CD4-positive, CD25-positive, alpha-beta regulatory T cell (primary cell): ENCODE data around the gene NBEA. TPM values are rescaled to one million over a fixed set of nuclear protein-coding genes. Genes with fewer than 3 reads are reported as not detected.
A peak's percentile ranks its signal among the peaks of the same experiment; 100 is the strongest.

Experiments
- ATAC-seq, 2 donors: fragments of 150-1000 bp; cut with Tn5 transposase; one replicate each; pipeline ENCODE4 v1.10.0; 2021; ENCODE audit warnings: low read depth in 2 of 2, moderate number of reproducible peaks in 2 of 2, moderate library complexity in 1 of 2
- DNase-seq, 3 donors: peaks; one replicate each; pipeline versions ENCODE4 v3.0.0 to v3.0.0-alpha.2; 2012 to 2022; ENCODE audit warnings: mixed read lengths in 1 of 3
- H3K27ac ChIP-seq: one replicate; pipeline ENCODE4 v1.7.0; 2013; ENCODE audit warnings: mild to moderate bottlenecking, low read length; ENCODE audit not compliant: insufficient read depth, poor library complexity, severe bottlenecking
- H3K27me3 ChIP-seq: one replicate; pipeline ENCODE4 v1.7.0; 2013; ENCODE audit warnings: low read length; ENCODE audit not compliant: control insufficient read depth, insufficient read depth
- H3K36me3 ChIP-seq: one replicate; pipeline ENCODE4 v1.7.0; 2013; ENCODE audit warnings: mild to moderate bottlenecking, low read length, moderate library complexity; ENCODE audit not compliant: control insufficient read depth, insufficient read depth
- H3K4me1 ChIP-seq: 2 replicates; pipeline ENCODE4 v1.7.0; 2013; ENCODE audit warnings: mild to moderate bottlenecking, low read length; ENCODE audit not compliant: insufficient read depth, control insufficient read depth, poor library complexity, severe bottlenecking
- H3K4me3 ChIP-seq: one replicate; pipeline ENCODE4 v1.7.0; 2013; ENCODE audit warnings: low read depth, mild to moderate bottlenecking, low read length, moderate library complexity
- H3K9me3 ChIP-seq, 2 experiments: 1 replicate in 1 of 2; 2 replicates in 1 of 2; pipeline ENCODE4 v1.7.0; 2013; ENCODE audit warnings: low read length in 2 of 2, mild to moderate bottlenecking in 1 of 2, moderate library complexity in 1 of 2; ENCODE audit not compliant: control insufficient read depth in 2 of 2
- H3K27ac Mint-ChIP-seq, 3 donors: one replicate each; pipeline ENCODE4 v1.8.0; 2020 to 2022; ENCODE audit warnings: mild to moderate bottlenecking in 3 of 3, mixed read lengths in 3 of 3, moderate library complexity in 2 of 3
- H3K27me3 Mint-ChIP-seq: one replicate; pipeline ENCODE4 v1.8.0; 2022; ENCODE audit warnings: mild to moderate bottlenecking, mixed read lengths
- H3K36me3 Mint-ChIP-seq: one replicate; pipeline ENCODE4 v1.8.0; 2020; ENCODE audit warnings: mixed read lengths
- H3K4me1 Mint-ChIP-seq, 4 donors: one replicate each; pipeline ENCODE4 v1.8.0; 2020 to 2022; ENCODE audit warnings: mixed read lengths in 4 of 4, mild to moderate bottlenecking in 1 of 4
- H3K4me3 Mint-ChIP-seq, 4 donors: one replicate each; pipeline ENCODE4 v1.8.0; 2020 to 2022; ENCODE audit warnings: mild to moderate bottlenecking in 4 of 4, mixed read lengths in 4 of 4, moderate library complexity in 3 of 4
- H3K9me3 Mint-ChIP-seq, 7 donors: one replicate each; pipeline ENCODE4 v1.8.0; 2020 to 2022; ENCODE audit warnings: mixed read lengths in 7 of 7, mild to moderate bottlenecking in 3 of 7, moderate library complexity in 2 of 7
- polyA plus RNA-seq, 4 donors: library from polyadenylated mRNA; unstranded; fragments of 300-500 nt; fragmentation: Illumina TruSeq; gene quantifications; one replicate each; pipeline ENCODE4 v1.2.3, GENCODE V29; 2021
- total RNA-seq: library from RNA; stranded (reverse); gene quantifications from one replicate; pipeline ENCODE4 v1.2.3, GENCODE V29; 2022

NBEA gene
- total and polyA plus RNA-seq, 5 donors from 2014 or later, result 0.02 to 1.1 (median 0.30) TPM

GRCh38 chr13:35474496-35475211 lies 532.6 kb downstream of the NBEA start:
- Mint-ChIP-seq H3K9me3 (peaks cover 2 to 33% (median 9%) of the 10 kb centered on the region in 7 donors), H3K36me3 (no peaks in the 10 kb centered on the region), H3K4me3 (peak overlapping the region in 2 of 4 donors; percentile 60 to 68), H3K27ac (no peak overlapping the region), H3K4me1 (peaks cover 0 to 24% (median 7%) of the 10 kb centered on the region in 4 donors), H3K27me3 (peaks cover 71% of the 10 kb centered on the region)
- ATAC-seq (no peak), DNase-seq (no peak)
- Histone ChIP-seq H3K27ac (no peak overlapping the region), H3K9me3 (peaks cover 10% of the 10 kb centered on the region in 2 experiments), H3K4me3 (no peak overlapping the region), H3K4me1 (no peaks in the 10 kb centered on the region), H3K27me3 (peaks cover 31% of the 10 kb centered on the region), H3K36me3 (no peaks in the 10 kb centered on the region)

GRCh38 chr13:35475212-35475959 lies 533.3 kb downstream of the NBEA start:
- peaks cover 10% of the 10 kb centered on the region in 2 experiments for H3K9me3 ChIP-seq
- Mint-ChIP-seq H3K4me1 (peaks cover 0 to 24% (median 7%) of the 10 kb centered on the region in 4 donors), H3K4me3 (peak overlapping the region in 2 of 4 donors; percentile 60 to 68), H3K36me3 (no peaks in the 10 kb centered on the region), H3K27me3 (peaks cover 65% of the 10 kb centered on the region), H3K27ac (no peak overlapping the region), H3K9me3 (peaks cover 2 to 31% (median 7%) of the 10 kb centered on the region in 7 donors)
- H3K4me1 ChIP-seq, result no peaks in the 10 kb centered on the region
- H3K27me3 ChIP-seq, result peaks cover 32% of the 10 kb centered on the region
- no peaks in the 10 kb centered on the region for H3K36me3 ChIP-seq
- no peak overlapping the region for H3K27ac ChIP-seq
- no peak overlapping the region for H3K4me3 ChIP-seq
- peak in 1 of 3 donors; percentile 29 for DNase-seq
- no peak for ATAC-seq

DNA sequence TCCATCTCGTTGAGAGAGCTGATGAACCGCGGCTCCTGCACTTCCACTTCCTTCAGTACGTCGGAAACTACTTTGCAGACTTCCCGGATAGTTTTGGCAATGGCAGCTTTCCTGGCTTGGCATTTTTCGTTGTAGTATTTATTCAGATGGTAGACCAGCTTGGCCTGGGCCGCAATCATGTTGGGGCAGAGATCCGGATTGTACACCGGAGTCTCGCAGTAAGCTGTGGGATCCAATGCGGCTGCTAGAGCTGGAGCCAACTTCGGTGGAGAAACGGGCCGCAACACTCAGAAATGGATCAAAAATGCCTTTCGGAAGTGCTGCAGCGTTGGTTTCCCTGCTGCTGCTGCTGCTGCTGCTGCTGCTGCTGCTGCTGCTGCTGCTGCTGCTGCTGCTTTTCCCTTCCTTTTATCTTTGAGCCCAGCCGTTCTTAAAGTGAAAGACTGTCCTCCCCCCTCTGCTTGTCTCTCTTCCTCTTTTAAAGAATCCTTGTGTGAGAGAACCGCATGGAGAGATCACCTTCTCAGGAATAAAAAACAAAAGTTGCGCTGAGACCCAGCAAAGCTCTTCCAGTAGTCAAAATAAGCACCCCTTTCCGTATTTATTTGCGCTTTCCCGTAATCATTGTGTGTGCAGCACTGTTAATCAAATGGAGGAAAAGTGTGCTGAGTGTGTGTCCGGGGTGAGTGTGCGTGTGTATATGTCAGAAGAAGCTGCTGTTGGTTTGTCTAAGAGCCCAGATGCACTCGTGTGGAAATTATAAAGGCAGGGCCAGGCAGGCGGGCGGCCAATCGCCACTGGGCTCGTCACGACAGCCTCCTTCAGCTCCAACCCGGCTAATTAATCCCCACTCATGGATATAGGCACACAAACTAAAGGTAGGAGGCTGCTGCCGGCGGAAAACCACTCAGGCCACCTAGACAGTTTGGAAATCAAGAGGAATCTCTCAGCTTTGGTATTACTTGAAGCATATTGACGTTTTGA lies 534.2 kb downstream of the NBEA start, which contains the start of gene MAB21L1:
TSS of gene MAB21L1 (minus strand) at position 730 of the 984 bp plus-strand sequence. CDS start at position 179, 551 bp downstream.
- peak within 1 kb of the TSS in 1 of 3 donors; percentile 54 for H3K27ac Mint-ChIP-seq
- peaks cover 9 to 10% of the 10 kb centered on the region in 2 experiments for H3K9me3 ChIP-seq
- no peak within 1 kb of the TSS for H3K27ac ChIP-seq
- peaks cover 30% of the 10 kb centered on the region for H3K27me3 ChIP-seq
- peaks cover 59% of the 10 kb centered on the region for H3K27me3 Mint-ChIP-seq
- DNase-seq (peak in 1 of 3 donors; percentile 19), ATAC-seq (no peak)
- H3K4me1 ChIP-seq, result no peaks in the 10 kb centered on the region
- peak within 1 kb of the TSS in 3 of 4 donors; percentile 33 to 68 (median 60) for H3K4me3 Mint-ChIP-seq
- H3K9me3 Mint-ChIP-seq, result peaks cover 2 to 29% (median 6%) of the 10 kb centered on the region in 7 donors
- peaks cover 0 to 24% (median 7%) of the 10 kb centered on the region in 4 donors for H3K4me1 Mint-ChIP-seq
- H3K4me3 ChIP-seq, result no peak within 1 kb of the TSS
- no peaks in the 10 kb centered on the region for H3K36me3 Mint-ChIP-seq
- no peaks in the 10 kb centered on the region for H3K36me3 ChIP-seq

GRCh38 chr13:35477386-35477946 lies 535.4 kb downstream of the NBEA start:
- H3K27ac ChIP-seq, result no peak overlapping the region
- H3K4me3 Mint-ChIP-seq, result no peak overlapping the region
- H3K9me3 Mint-ChIP-seq, result peaks cover 2 to 23% (median 4%) of the 10 kb centered on the region in 7 donors
- peaks cover 22% of the 10 kb centered on the region for H3K27me3 ChIP-seq
- peaks cover 50% of the 10 kb centered on the region for H3K27me3 Mint-ChIP-seq
- H3K36me3 ChIP-seq, result no peaks in the 10 kb centered on the region
- ATAC-seq, result no peak
- H3K9me3 ChIP-seq, result peaks cover 0 to 4% of the 10 kb centered on the region in 2 experiments
- H3K4me1 ChIP-seq, result no peaks in the 10 kb centered on the region
- no peak overlapping the region for H3K27ac Mint-ChIP-seq
- H3K4me3 ChIP-seq, result no peak overlapping the region
- peaks cover 0 to 24% (median 7%) of the 10 kb centered on the region in 4 donors for H3K4me1 Mint-ChIP-seq
- no peak for DNase-seq
- H3K36me3 Mint-ChIP-seq, result no peaks in the 10 kb centered on the region

- Histone ChIP-seq H3K4me3 (no peak overlapping the region), H3K27me3 (peaks cover 22% of the 10 kb centered on the region), H3K4me1 (no peaks in the 10 kb centered on the region), H3K9me3 (peaks cover 0 to 4% of the 10 kb centered on the region in 2 experiments), H3K27ac (no peak overlapping the region), H3K36me3 (no peaks in the 10 kb centered on the region)
- Mint-ChIP-seq H3K4me3 (peak overlapping the region in 1 of 4 donors; percentile 38), H3K27me3 (peaks cover 49% of the 10 kb centered on the region), H3K4me1 (peaks cover 0 to 24% (median 7%) of the 10 kb centered on the region in 4 donors), H3K36me3 (no peaks in the 10 kb centered on the region), H3K9me3 (peaks cover 2 to 23% (median 4%) of the 10 kb centered on the region in 7 donors), H3K27ac (no peak overlapping the region)
- DNase-seq (no peak), ATAC-seq (no peak)
Measured at GRCh38 chr13:35478271-35479037, 536.4 kb downstream of the NBEA start.

DNA sequence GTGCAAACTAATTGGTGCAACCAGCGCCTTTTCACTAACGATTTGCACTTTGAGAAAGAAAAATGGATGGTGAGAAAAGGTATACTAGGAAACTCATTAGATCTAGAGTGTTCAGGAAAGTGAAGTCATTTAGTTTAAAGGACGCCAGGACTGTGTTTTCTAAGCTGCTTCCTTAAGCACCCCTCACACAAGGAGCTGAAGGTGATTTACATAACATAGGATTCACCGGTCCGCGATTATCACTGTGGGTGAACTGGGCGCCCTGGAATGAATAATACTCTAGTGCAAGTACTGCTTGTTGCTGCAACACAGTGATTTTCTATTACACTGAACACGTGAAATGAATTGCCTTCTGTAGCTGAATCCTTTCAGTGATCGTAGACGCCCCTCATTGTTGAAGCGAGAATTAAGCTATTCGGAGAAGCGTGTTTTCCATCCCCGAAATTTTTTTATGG lies 537.0 kb downstream of the NBEA start:
- no peaks in the 10 kb centered on the region for H3K36me3 ChIP-seq

More for the DNA sequence above, 537.0 kb downstream of the NBEA start:
- peaks cover 2 to 23% (median 4%) of the 10 kb centered on the region in 7 donors for H3K9me3 Mint-ChIP-seq
- Histone ChIP-seq H3K27ac (no peak overlapping the region), H3K27me3 (peaks cover 22% of the 10 kb centered on the region), H3K9me3 (peaks cover 0 to 4% of the 10 kb centered on the region in 2 experiments), H3K4me1 (no peaks in the 10 kb centered on the region), H3K4me3 (no peak overlapping the region)
- no peak overlapping the region for H3K27ac Mint-ChIP-seq
- peaks cover 49% of the 10 kb centered on the region for H3K27me3 Mint-ChIP-seq
- ATAC-seq, result no peak
- H3K4me1 Mint-ChIP-seq, result peaks cover 0 to 24% (median 7%) of the 10 kb centered on the region in 4 donors
- H3K4me3 Mint-ChIP-seq, result no peak overlapping the region
- H3K36me3 Mint-ChIP-seq, result no peaks in the 10 kb centered on the region
- no peak for DNase-seq
